ENCODE results near the gene AP1S2. TPM values are rescaled to one million over a fixed set of nuclear protein-coding genes. Genes with fewer than 3 reads are reported as not detected.

AP1S2 gene
- total RNA-seq, 4 donors from 2014 or later, result 67.5 to 127 (median 95.3) TPM

- H3K27ac ChIP-seq, result peak overlapping the region in 3 of 4 donors; percentile 3 to 70 (median 49)
- no peaks in the 10 kb centered on the region for H3K9me3 ChIP-seq
- no peak overlapping the region for H3K4me3 ChIP-seq
- WGBS, 2 donors, result 52 to 72% methylated on average over 1 of the region's 1 CpG
- peaks cover 0 to 11% (median 3%) of the 10 kb centered on the region in 4 donors for H3K4me1 ChIP-seq
- no peaks in the 10 kb centered on the region for H3K36me3 ChIP-seq
- no peaks in the 10 kb centered on the region for H3K27me3 ChIP-seq
- no peak for TF ChIP-seq EP300 (IDR thresholded peaks at IDR 0.05)
- no peak for TF ChIP-seq POLR2A (IDR thresholded peaks at IDR 0.05)
- no peak for TF ChIP-seq CTCF (IDR thresholded peaks at IDR 0.05)
- DNase-seq (ENCODE audit: low spot score in 2 of 2), result no peak
Measured at GRCh38 chrX:15848576-15848975, 6.0 kb downstream of the AP1S2 start.

GRCh38 chrX:15843960-15844359 lies 10.7 kb downstream of the AP1S2 start:
- no peaks in the 10 kb centered on the region for H3K9me3 ChIP-seq
- TF ChIP-seq POLR2A (IDR thresholded peaks at IDR 0.05), result no peak
- no peak for TF ChIP-seq EP300 (IDR thresholded peaks at IDR 0.05)
- no peak for TF ChIP-seq CTCF (IDR thresholded peaks at IDR 0.05)
- H3K36me3 ChIP-seq, result no peaks in the 10 kb centered on the region
- DNase-seq (ENCODE audit: low spot score in 2 of 2), result no peak
- peaks cover 0 to 4% (median 2%) of the 10 kb centered on the region in 4 donors for H3K4me1 ChIP-seq
- no peaks in the 10 kb centered on the region for H3K27me3 ChIP-seq
- no peak overlapping the region for H3K27ac ChIP-seq
- H3K4me3 ChIP-seq, result no peak overlapping the region

GRCh38 chrX:15841853-15842516 lies 12.6 kb downstream of the AP1S2 start:
- Histone ChIP-seq H3K27ac (no peak overlapping the region), H3K4me1 (no peaks in the 10 kb centered on the region), H3K36me3 (no peaks in the 10 kb centered on the region), H3K4me3 (no peak overlapping the region), H3K9me3 (no peaks in the 10 kb centered on the region), H3K27me3 (no peaks in the 10 kb centered on the region)
- TF ChIP-seq CTCF (IDR thresholded peaks at IDR 0.05) (no peak), EP300 (IDR thresholded peaks at IDR 0.05) (no peak), POLR2A (IDR thresholded peaks at IDR 0.05) (no peak)
- DNase-seq (ENCODE audit: low spot score in 2 of 2), result no peak
- WGBS, 2 donors, result 65 to 79% methylated on average over 2 of the region's 2 CpGs

- 94 to 98% methylated on average over 3 of the region's 3 CpGs for WGBS, 2 donors
- Histone ChIP-seq H3K4me3 (no peak overlapping the region), H3K36me3 (no peaks in the 10 kb centered on the region), H3K27me3 (no peaks in the 10 kb centered on the region), H3K9me3 (no peaks in the 10 kb centered on the region), H3K4me1 (no peaks in the 10 kb centered on the region), H3K27ac (no peak overlapping the region)
- TF ChIP-seq EP300 (IDR thresholded peaks at IDR 0.05) (no peak), CTCF (IDR thresholded peaks at IDR 0.05) (no peak), POLR2A (IDR thresholded peaks at IDR 0.05) (no peak)
- no peak for DNase-seq (ENCODE audit: low spot score in 2 of 2)
Measured at GRCh38 chrX:15838017-15838416, 16.6 kb downstream of the AP1S2 start.

- no peak for DNase-seq (ENCODE audit: low spot score in 2 of 2)
- Histone ChIP-seq H3K4me3 (no peak overlapping the region), H3K27ac (no peak overlapping the region), H3K27me3 (no peaks in the 10 kb centered on the region), H3K9me3 (no peaks in the 10 kb centered on the region), H3K36me3 (no peaks in the 10 kb centered on the region), H3K4me1 (no peaks in the 10 kb centered on the region)
- 73 to 81% methylated on average over 5 of the region's 5 CpGs for WGBS, 2 donors
- TF ChIP-seq POLR2A (IDR thresholded peaks at IDR 0.05) (no peak), CTCF (IDR thresholded peaks at IDR 0.05) (no peak), EP300 (IDR thresholded peaks at IDR 0.05) (no peak)
Measured at GRCh38 chrX:15834827-15835595, 19.6 kb downstream of the AP1S2 start.
